Stimulated activated CD8-positive, alpha-beta memory T cell treated with anti-CD3 and anti-CD28 coated beads, Interleukin-4, amount 100 ng/mL, for 24 hours (primary cell): Measurements from ENCODE around the gene HEPHL1.
"Not testable (repeated sequence)": the region's sequence is repeated elsewhere in the genome, so short reads cannot be mapped to it uniquely, and the experiment has no call there.

Source experiments
- DNase-seq: peaks from one replicate; pipeline ENCODE4 v3.0.0-alpha.2; 2020; ENCODE audit warnings: low read depth

The HEPHL1 gene

GRCh38 chr11:94020777-94021481 lies at the start of gene HEPHL1:
Gene HEPHL1 (plus strand): TSS chr11:94021354. CDS start chr11:94021369, 15 bp downstream.
- DNase-seq = no peak

- DNase-seq = no peak
Measured at GRCh38 chr11:93972790-93973189, 48.4 kb upstream of the HEPHL1 start.

- not testable (repeated sequence) for DNase-seq
Measured at GRCh38 chr11:93973322-93974051, 47.7 kb upstream of the HEPHL1 start.

GRCh38 chr11:93974759-93975158 lies 46.4 kb upstream of the HEPHL1 start:
- DNase-seq = no peak

- not testable (repeated sequence) for DNase-seq
Measured at GRCh38 chr11:93976577-93977254, 44.4 kb upstream of the HEPHL1 start.

- DNase-seq = no peak
Measured at GRCh38 chr11:93983542-93984195, 37.5 kb upstream of the HEPHL1 start.

GRCh38 chr11:93984196-93984567 lies 37.0 kb upstream of the HEPHL1 start:
- DNase-seq = no peak

GRCh38 chr11:93984936-93985335 lies 36.2 kb upstream of the HEPHL1 start:
- no peak for DNase-seq

- no peak for DNase-seq
Measured at GRCh38 chr11:93986716-93987115, 34.4 kb upstream of the HEPHL1 start.

GRCh38 chr11:93988455-93988854 lies 32.7 kb upstream of the HEPHL1 start:
- no peak for DNase-seq

- DNase-seq = no peak
Measured at GRCh38 chr11:93988912-93989311, 32.2 kb upstream of the HEPHL1 start.

- DNase-seq = no peak
Measured at GRCh38 chr11:93993747-93994146, 27.4 kb upstream of the HEPHL1 start.

GRCh38 chr11:93997741-93998140 lies 23.4 kb upstream of the HEPHL1 start:
- no peak for DNase-seq

GRCh38 chr11:94000659-94001058 lies 20.5 kb upstream of the HEPHL1 start:
- DNase-seq = no peak

- no peak for DNase-seq
Measured at GRCh38 chr11:94002226-94002625, 18.9 kb upstream of the HEPHL1 start.

- DNase-seq = no peak
Measured at GRCh38 chr11:94007426-94007825, 13.7 kb upstream of the HEPHL1 start.

GRCh38 chr11:94007906-94008305 lies 13.2 kb upstream of the HEPHL1 start:
- DNase-seq = no peak

GRCh38 chr11:94010136-94010535 lies 11.0 kb upstream of the HEPHL1 start:
- DNase-seq = no peak

GRCh38 chr11:94011478-94011877 lies 9.7 kb upstream of the HEPHL1 start:
- no peak for DNase-seq

- no peak for DNase-seq
Measured at GRCh38 chr11:94017446-94017845, 3.7 kb upstream of the HEPHL1 start.

GRCh38 chr11:94018721-94019120 lies 2.4 kb upstream of the HEPHL1 start:
- no peak for DNase-seq

GRCh38 chr11:94023856-94024255 lies 2.7 kb downstream of the HEPHL1 start:
- DNase-seq = no peak

GRCh38 chr11:94024547-94024946 lies 3.4 kb downstream of the HEPHL1 start:
- no peak for DNase-seq
